NAMALWA (cell line): Measurements from ENCODE around the gene WIPF2.
"Not testable (repeated sequence)": the region's sequence is repeated elsewhere in the genome, so short reads cannot be mapped to it uniquely, and the experiment has no call there.

Experiments used
- DNase-seq: peaks from one replicate; pipeline ENCODE4 v3.0.0-alpha.2; 2015; ENCODE audit warnings: low spot score

The WIPF2 gene

GRCh38 chr17:40295488-40296436 lies 76.7 kb downstream of the WIPF2 start:
- DNase-seq, result no peak

GRCh38 chr17:40297511-40297910 lies 78.4 kb downstream of the WIPF2 start:
- no peak for DNase-seq

GRCh38 chr17:40298726-40299125 lies 79.6 kb downstream of the WIPF2 start:
- DNase-seq, result no peak

GRCh38 chr17:40299159-40299757 lies 80.2 kb downstream of the WIPF2 start:
- not testable (repeated sequence) for DNase-seq

GRCh38 chr17:40301315-40301714 lies 82.2 kb downstream of the WIPF2 start:
- DNase-seq, result peak; percentile 37

GRCh38 chr17:40303009-40303657 lies 84.0 kb downstream of the WIPF2 start:
- peak; percentile 79 for DNase-seq

- DNase-seq, result no peak
Observed at GRCh38 chr17:40303708-40304551, 84.8 kb downstream of the WIPF2 start.

- DNase-seq, result not testable (repeated sequence)
Observed at GRCh38 chr17:40304552-40304863, 85.4 kb downstream of the WIPF2 start.

- DNase-seq, result not testable (repeated sequence)
Observed at GRCh38 chr17:40304866-40305265, 85.8 kb downstream of the WIPF2 start.

GRCh38 chr17:40306395-40306794 lies 87.3 kb downstream of the WIPF2 start:
- DNase-seq, result no peak

- no peak for DNase-seq
Observed at GRCh38 chr17:40307001-40307730, 88.1 kb downstream of the WIPF2 start.

GRCh38 chr17:40307740-40308239 lies 88.7 kb downstream of the WIPF2 start:
- DNase-seq, result no peak

- peak; percentile 50 for DNase-seq
Observed at GRCh38 chr17:40309031-40309948, 90.2 kb downstream of the WIPF2 start, which contains the start of gene RARA. RARA (plus strand) TSS chr17:40309180; CDS start chr17:40331219, 22,039 bp downstream.

- DNase-seq, result no peak
Observed at GRCh38 chr17:40309949-40310510, 90.9 kb downstream of the WIPF2 start.

GRCh38 chr17:40310882-40311391 lies 91.8 kb downstream of the WIPF2 start:
- no peak for DNase-seq

GRCh38 chr17:40311575-40311974 lies 92.5 kb downstream of the WIPF2 start:
- no peak for DNase-seq

GRCh38 chr17:40312131-40312731 lies 93.1 kb downstream of the WIPF2 start:
- no peak for DNase-seq

GRCh38 chr17:40312893-40313667 lies 94.0 kb downstream of the WIPF2 start:
- no peak for DNase-seq
